Skin of body (tissue), 2 donors: ENCODE results near the gene IRAK3. TPM values are rescaled to one million over a fixed set of nuclear protein-coding genes. Genes with fewer than 3 reads are reported as not detected.
"Not testable (repeated sequence)": the region's sequence is repeated elsewhere in the genome, so short reads cannot be mapped to it uniquely, and the experiment has no call there.

Experiments used
- DNase-seq: peaks from one replicate; lab custom pipeline; 2025; lab: John Stamatoyannopoulos, UW
- total RNA-seq: library from RNA; depleted of rRNA; stranded (reverse); fragments of >200 nt; gene quantifications from one replicate; pipeline ENCODE4 v1.2.3, GENCODE V29; 2014

Gene IRAK3
- total RNA-seq, 1 donor from 2014 or later: 14.6 TPM

GRCh38 chr12:66170606-66171005 is 18.4 kb upstream of the IRAK3 start:
- no peak for DNase-seq

- not testable (repeated sequence) for DNase-seq
These were observed 14.4 kb upstream of the IRAK3 start for GRCh38 chr12:66174391-66175325.

- DNase-seq: peak; percentile 63
These were observed 12.7 kb upstream of the IRAK3 start for GRCh38 chr12:66176105-66176900.

GRCh38 chr12:66182956-66183355 is 6.1 kb upstream of the IRAK3 start:
- no peak for DNase-seq

GRCh38 chr12:66184822-66185221 is 4.2 kb upstream of the IRAK3 start:
- not testable (repeated sequence) for DNase-seq

- no peak for DNase-seq
These were observed 2.0 kb upstream of the IRAK3 start for GRCh38 chr12:66187036-66187435.

- no peak for DNase-seq
These were observed 1.2 kb upstream of the IRAK3 start for GRCh38 chr12:66187821-66188220.

- DNase-seq: no peak
These were observed 451 bp downstream of the IRAK3 start for GRCh38 chr12:66189486-66189843.

GRCh38 chr12:66189889-66190288 is 875 bp downstream of the IRAK3 start:
- DNase-seq: no peak

GRCh38 chr12:66190519-66191370 is 1.7 kb downstream of the IRAK3 start:
- no peak for DNase-seq

GRCh38 chr12:66191547-66192126 is 2.6 kb downstream of the IRAK3 start:
- no peak for DNase-seq

- no peak for DNase-seq
These were observed 5.1 kb downstream of the IRAK3 start for GRCh38 chr12:66194122-66194521.

GRCh38 chr12:66195242-66195641 is 6.2 kb downstream of the IRAK3 start:
- no peak for DNase-seq

GRCh38 chr12:66196806-66197205 is 7.8 kb downstream of the IRAK3 start:
- DNase-seq: no peak

- no peak for DNase-seq
These were observed 8.5 kb downstream of the IRAK3 start for GRCh38 chr12:66197495-66197921.

- DNase-seq: no peak
These were observed 10.1 kb downstream of the IRAK3 start for GRCh38 chr12:66199141-66199540.

- DNase-seq: no peak
These were observed 11.0 kb downstream of the IRAK3 start for GRCh38 chr12:66199831-66200509.

- no peak for DNase-seq
These were observed 14.8 kb downstream of the IRAK3 start for GRCh38 chr12:66203820-66204219.

GRCh38 chr12:66206141-66206540 is 17.1 kb downstream of the IRAK3 start:
- no peak for DNase-seq

GRCh38 chr12:66210840-66211239 is 21.8 kb downstream of the IRAK3 start:
- no peak for DNase-seq
